Heart left ventricle (tissue), 16 donors: ENCODE data around the gene SARM1. TPM values are rescaled to one million over a fixed set of nuclear protein-coding genes. Genes with fewer than 3 reads are reported as not detected.

Source experiments
- ATAC-seq, 4 donors: fragments of 200-7000 bp; cut with Tn5 transposase; one replicate each; pipeline ENCODE4 v1.9.1; 2020 to 2022; ENCODE audit warnings: moderate library complexity in 4 of 4, mild to moderate bottlenecking in 3 of 4, moderate number of reproducible peaks in 1 of 4
- DNase-seq, 5 donors: peaks; one replicate each; pipeline ENCODE4 v3.0.0-alpha.2; 2020
- H3K27ac ChIP-seq, 12 donors: fragments of 200-600 bp; sonication (generic) in 4 of 12; one replicate each; pipeline versions ENCODE4 v1.5.0 to v1.8.0; 2016 to 2022; ENCODE audit warnings: mild to moderate bottlenecking in 2 of 12
- H3K27me3 ChIP-seq, 9 donors: fragments of 200-600 bp; sonication (generic) in 2 of 9; one replicate each; pipeline versions ENCODE4 v1.5.1 to v1.8.0; 2016 to 2022; ENCODE audit warnings: mild to moderate bottlenecking in 3 of 9
- H3K36me3 ChIP-seq, 9 donors: fragments of 200-600 bp; sonication (generic) in 2 of 9; one replicate each; pipeline versions ENCODE4 v1.5.0 to v1.8.0; 2018 to 2022; ENCODE audit warnings: mild to moderate bottlenecking in 2 of 9
- H3K4me1 ChIP-seq, 12 donors: fragments of 200-600 bp; sonication (generic) in 4 of 12; one replicate each; pipeline versions ENCODE4 v1.5.0 to v1.8.0; 2016 to 2022; ENCODE audit warnings: mild to moderate bottlenecking in 3 of 12
- H3K4me3 ChIP-seq, 12 donors: fragments of 200-600 bp; sonication (generic) in 4 of 12; one replicate each; pipeline versions ENCODE4 v1.5.0 to v1.8.0; 2017 to 2022; ENCODE audit warnings: mild to moderate bottlenecking in 9 of 12, moderate library complexity in 4 of 12
- H3K9me3 ChIP-seq, 12 donors: fragments of 200-600 bp; sonication (generic) in 4 of 12; one replicate each; pipeline versions ENCODE4 v1.5.0 to v1.8.0; 2016 to 2022; ENCODE audit warnings: mild to moderate bottlenecking in 1 of 12
- CTCF ChIP-seq, 12 donors: fragments of 200-600 bp; sonication (generic) in 4 of 12; IDR thresholded peaks; one replicate each; pipeline versions ENCODE4 v1.5.0 to v1.8.0; 2018 to 2022; ENCODE audit warnings: antibody characterized with exemption in 12 of 12, mild to moderate bottlenecking in 5 of 12
- POLR2A ChIP-seq, 2 donors: fragments of 450-650 bp; IDR thresholded peaks; one replicate each; pipeline ENCODE4 v1.6.1; 2017; ENCODE audit warnings: antibody characterized with exemption in 2 of 2, mild to moderate bottlenecking in 2 of 2, moderate library complexity in 2 of 2
- WGBS, 4 donors: extraction: QIAGEN DNeasy Blood & Tissue Kit in 2 of 4; methylation state at CpG; one replicate each; pipeline versions ENCODE4 v1.1.5 to v1.1.7; 2013 to 2018; 5-methylcytosine and 5-hydroxymethylcytosine counted together
- intact Hi-C, 10 donors: fragments of 100-400 bp; cut with DNase I; formaldehyde crosslinking; loops; one replicate each; pipeline versions ENCODE4 v1.11.1 to v1.14.2; 2022
- polyA plus RNA-seq, 2 donors: library from polyadenylated mRNA; stranded (reverse); fragments of 200-250 nt; gene quantifications; one replicate each; pipeline ENCODE4 v1.2.3, GENCODE V29; 2013
- total RNA-seq, 9 donors: library from RNA; depleted of rRNA in 2 of 9; stranded (reverse); fragments of >200 nt in 2 of 9; fragmentation: NEBNext Ultra II Directional in 3 of 9; extraction: Animal tissue kit (Norgen Biotek cat#: 25700) in 3 of 9; gene quantifications; one replicate each; pipeline versions ENCODE4 v1.1.0 to v1.2.4, GENCODE V29; 2016 to 2023
- donor health status: ischemic (EF 13 %, LVEDD 7.1; RV severe dilation, severe dysfunction).
- donor health status: healthy with polysubstance abuse.
- donor health status: DM: no; HTN: yes; CAD: no.
- donor health status: DM: no; HTN: no; CAD: no.
- donor health status: ischemic (EF 25% LVEDD 6.9; RV normal size, moderate dysfunction).
- donor health status: ischemic (EF 25% LVEDD 5.7; RV mildly dilated, moderate dysfunction).
- donor health status: healthy.
- donor health status: DM: yes; HTN: yes; CAD: no.
- donor health status: ischemic (EF 35%, LVEDD 5.7; RV mildly dilated, moderate dysfunction).
- donor health status: nonischemic (EF 11% LVEDD 7.7; RV severe dilation, severe dysfunction).
- donor health status: DM: yes; HTN: yes; CAD: no.
- donor health status: PGD.
- donor health status: ischemic (EF 29% LVEDD 5.4; RV normal size, mild dysfunction).
- donor health status: nonischemic (EF 23%, LVEDD 6.1; RV moderate dilation, normal function).

SARM1 gene
- total and polyA plus RNA-seq, 11 donors, result 3.7 to 11.3 (median 7.6) TPM

- no peak overlapping the region for H3K4me3 ChIP-seq
- no peaks in the 10 kb centered on the region for H3K36me3 ChIP-seq
- 79 to 83% (median 81%) methylated on average over 3 of the region's 3 CpGs for WGBS, 4 donors
- H3K27ac ChIP-seq, result no peak overlapping the region
- ATAC-seq, result no peak
- no peak for DNase-seq
- TF ChIP-seq POLR2A (IDR thresholded peaks at IDR 0.05) (no peak), CTCF (IDR thresholded peaks at IDR 0.05) (no peak)
- H3K4me1 ChIP-seq, result peaks cover 0 to 6% (median 0%) of the 10 kb centered on the region in 12 donors
- peaks cover 0 to 8% (median 0%) of the 10 kb centered on the region in 9 donors for H3K27me3 ChIP-seq
- intact Hi-C loops, result loop anchor here in 1 of 10 donors (10.0 kb wide), 1 partner anchor 63 kb away; the partner anchor contains the start of gene SLC13A2
- no peaks in the 10 kb centered on the region for H3K9me3 ChIP-seq
Observed at GRCh38 chr17:28412099-28412498, 40.6 kb downstream of the SARM1 start.

GRCh38 chr17:28413804-28414203, 42.3 kb downstream of the SARM1 start:
- Histone ChIP-seq H3K4me1 (peaks cover 0 to 6% (median 0%) of the 10 kb centered on the region in 12 donors), H3K9me3 (no peaks in the 10 kb centered on the region), H3K27ac (no peak overlapping the region), H3K4me3 (no peak overlapping the region), H3K27me3 (peaks cover 0 to 8% (median 0%) of the 10 kb centered on the region in 9 donors), H3K36me3 (no peaks in the 10 kb centered on the region)
- 55 to 60% (median 59%) methylated on average over 7 of the region's 7 CpGs for WGBS, 4 donors
- intact Hi-C loops, result loop anchor here in 1 of 10 donors (10.0 kb wide), 1 partner anchor 61 kb away; the partner anchor contains the start of gene SLC13A2
- DNase-seq (no peak), ATAC-seq (no peak)
- no peak for TF ChIP-seq CTCF (IDR thresholded peaks at IDR 0.05)
- TF ChIP-seq POLR2A (IDR thresholded peaks at IDR 0.05), result no peak

- no peaks in the 10 kb centered on the region for H3K9me3 ChIP-seq
- H3K4me1 ChIP-seq, result peaks cover 0 to 6% (median 0%) of the 10 kb centered on the region in 12 donors
- no peaks in the 10 kb centered on the region for H3K36me3 ChIP-seq
- ATAC-seq (no peak), DNase-seq (no peak)
- 74 to 89% (median 84%) methylated on average over 3 of the region's 3 CpGs for WGBS, 4 donors
- TF ChIP-seq POLR2A (IDR thresholded peaks at IDR 0.05), result no peak
- no peak for TF ChIP-seq CTCF (IDR thresholded peaks at IDR 0.05)
- H3K27ac ChIP-seq, result no peak overlapping the region
- peaks cover 0 to 8% (median 0%) of the 10 kb centered on the region in 9 donors for H3K27me3 ChIP-seq
- no peak overlapping the region for H3K4me3 ChIP-seq
- intact Hi-C loops, result loop anchor here in 1 of 10 donors (10.0 kb wide), 1 partner anchor 59 kb away; the partner anchor contains the start of gene SLC13A2
Observed at GRCh38 chr17:28415886-28416285, 44.4 kb downstream of the SARM1 start.

- H3K9me3 ChIP-seq, result no peaks in the 10 kb centered on the region
- 14 to 18% (median 16%) methylated on average over 10 to 13 of the region's 13 CpGs for WGBS, 4 donors
- TF ChIP-seq POLR2A (IDR thresholded peaks at IDR 0.05) (no peak), CTCF (IDR thresholded peaks at IDR 0.05) (peak; percentile 37 to 87 (median 54))
Observed at GRCh38 chr17:28416703-28417311, 45.3 kb downstream of the SARM1 start.

More at GRCh38 chr17:28416703-28417311, 45.3 kb downstream of the SARM1 start:
- peaks cover 0 to 6% (median 0%) of the 10 kb centered on the region in 12 donors for H3K4me1 ChIP-seq
- intact Hi-C loops, result loop anchor here in 1 of 10 donors (10.0 kb wide), 1 partner anchor 58 kb away; the partner anchor contains the start of gene SLC13A2
- peak in 4 of 5 donors; percentile 37 to 50 (median 44) for DNase-seq
- peaks cover 0 to 8% (median 0%) of the 10 kb centered on the region in 9 donors for H3K27me3 ChIP-seq
- H3K4me3 ChIP-seq, result no peak overlapping the region
- no peaks in the 10 kb centered on the region for H3K36me3 ChIP-seq
- peak; percentile 74 to 78 (median 77) for ATAC-seq
- H3K27ac ChIP-seq, result no peak overlapping the region
